ENCODE data around the gene CP. TPM values are rescaled to one million over a fixed set of nuclear protein-coding genes. Genes with fewer than 3 reads are reported as not detected.
"Not testable (repeated sequence)": the region's sequence is repeated elsewhere in the genome, so short reads cannot be mapped to it uniquely, and the experiment has no call there.

CP gene
- total RNA-seq, 2 donors from 2014 or later, result not detected

DNA sequence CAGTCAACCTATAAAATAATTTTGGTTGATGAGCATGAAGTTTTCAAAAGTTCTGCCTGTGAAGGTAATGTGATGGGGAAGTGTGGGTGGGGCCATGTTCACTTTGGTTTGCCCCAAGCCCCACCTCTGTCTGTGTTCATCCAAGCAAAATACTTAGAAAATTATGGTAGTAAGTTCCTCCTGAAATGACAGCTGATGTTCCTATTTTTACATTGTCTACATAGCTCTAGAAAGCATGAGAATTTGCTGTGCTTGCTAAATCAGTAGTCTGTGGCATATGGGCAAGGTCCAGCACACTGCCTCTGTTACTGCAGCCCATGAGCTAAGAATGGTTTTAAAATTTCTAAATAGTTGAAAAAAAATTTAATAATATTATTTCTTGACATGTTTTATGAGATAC is 21.9 kb upstream of the CP start:
- DNase-seq (ENCODE audit: low spot score), result no peak
- H3K4me3 Mint-ChIP-seq, result no peak overlapping the region
- ATAC-seq, result no peak

GRCh38 chr3:149239357-149239936 is 17.8 kb upstream of the CP start:
- Mint-ChIP-seq H3K4me1 (ENCODE audit: low read depth in 2 of 2) (peaks cover 0 to 4% of the 10 kb centered on the region in 2 donors), H3K27ac (no peak overlapping the region), H3K9me3 (no peaks in the 10 kb centered on the region), H3K4me3 (no peak overlapping the region), H3K36me3 (no peaks in the 10 kb centered on the region), H3K27me3 (peaks cover 2 to 7% of the 10 kb centered on the region in 2 donors)
- ATAC-seq (no peak), DNase-seq (ENCODE audit: low spot score) (no peak)

More for the DNA sequence above, 21.9 kb upstream of the CP start:
- Mint-ChIP-seq H3K9me3 (no peaks in the 10 kb centered on the region), H3K4me1 (ENCODE audit: low read depth in 2 of 2) (peaks cover 23 to 25% of the 10 kb centered on the region in 2 donors), H3K36me3 (no peaks in the 10 kb centered on the region), H3K27ac (no peak overlapping the region), H3K27me3 (no peaks in the 10 kb centered on the region)

GRCh38 chr3:149238268-149238667 is 16.6 kb upstream of the CP start:
- not testable (repeated sequence) for H3K36me3 Mint-ChIP-seq; H3K9me3 Mint-ChIP-seq; H3K27ac Mint-ChIP-seq; DNase-seq (ENCODE audit: low spot score); ATAC-seq; H3K4me1 Mint-ChIP-seq (ENCODE audit: low read depth in 2 of 2); H3K4me3 Mint-ChIP-seq; H3K27me3 Mint-ChIP-seq

GRCh38 chr3:149235599-149236424 is 14.2 kb upstream of the CP start:
- Mint-ChIP-seq H3K36me3 (no peaks in the 10 kb centered on the region), H3K27ac (peak overlapping the region in 1 of 2 donors; percentile 1), H3K4me3 (no peak overlapping the region), H3K4me1 (ENCODE audit: low read depth in 2 of 2) (peaks cover 0 to 3% of the 10 kb centered on the region in 2 donors), H3K27me3 (peaks cover 5 to 7% of the 10 kb centered on the region in 2 donors), H3K9me3 (peaks cover 3% of the 10 kb centered on the region)
- no peak for DNase-seq (ENCODE audit: low spot score)
- ATAC-seq, result no peak

DNA sequence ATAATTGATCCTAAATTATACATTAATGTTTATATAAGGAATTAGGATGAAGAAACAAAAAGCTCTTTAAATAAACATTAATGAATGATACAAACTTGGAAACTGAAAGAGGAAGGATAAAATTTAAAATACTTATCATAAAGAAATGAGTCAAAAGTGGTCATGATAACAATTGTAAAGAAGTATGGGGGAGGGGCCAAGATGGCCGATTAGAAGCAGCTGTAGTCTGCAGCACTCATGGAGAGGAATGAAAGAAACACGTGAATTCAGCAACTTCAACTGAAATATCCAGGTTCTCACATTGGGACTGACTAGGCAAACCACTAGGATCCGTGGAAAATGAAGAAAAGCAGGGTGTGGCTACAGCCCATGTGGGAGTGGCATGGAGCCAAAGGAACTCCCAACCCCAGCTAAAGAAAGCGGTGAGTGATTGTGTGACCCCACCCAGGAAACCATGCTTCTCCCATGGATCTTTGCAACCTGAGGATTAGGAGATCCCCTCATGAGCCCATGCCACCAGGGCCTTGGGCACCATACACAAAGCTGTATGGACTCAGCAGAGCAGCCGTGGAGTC is 13.1 kb upstream of the CP start:
- peaks cover 7 to 8% of the 10 kb centered on the region in 2 donors for H3K27me3 Mint-ChIP-seq
- H3K4me3 Mint-ChIP-seq, result no peak overlapping the region
- no peak overlapping the region for H3K27ac Mint-ChIP-seq
- peaks cover 3% of the 10 kb centered on the region for H3K9me3 Mint-ChIP-seq
- no peak for DNase-seq (ENCODE audit: low spot score)
- H3K4me1 Mint-ChIP-seq (ENCODE audit: low read depth in 2 of 2), result peaks cover 0 to 3% of the 10 kb centered on the region in 2 donors
- ATAC-seq, result no peak
- H3K36me3 Mint-ChIP-seq, result no peaks in the 10 kb centered on the region

GRCh38 chr3:149233323-149233722 is 11.7 kb upstream of the CP start:
- DNase-seq (ENCODE audit: low spot score), result no peak
- Mint-ChIP-seq H3K4me1 (ENCODE audit: low read depth in 2 of 2) (peaks cover 0 to 5% of the 10 kb centered on the region in 2 donors), H3K27me3 (peaks cover 7 to 8% of the 10 kb centered on the region in 2 donors), H3K27ac (peak overlapping the region in 1 of 2 donors; percentile 39), H3K4me3 (no peak overlapping the region), H3K36me3 (no peaks in the 10 kb centered on the region), H3K9me3 (peaks cover 3% of the 10 kb centered on the region)
- ATAC-seq, result no peak

- peaks cover 0 to 11% of the 10 kb centered on the region in 2 donors for H3K4me1 Mint-ChIP-seq (ENCODE audit: low read depth in 2 of 2)
- H3K9me3 Mint-ChIP-seq, result peaks cover 3% of the 10 kb centered on the region
- no peak overlapping the region for H3K4me3 Mint-ChIP-seq
- ATAC-seq (no peak), DNase-seq (ENCODE audit: low spot score) (no peak)
- H3K27me3 Mint-ChIP-seq, result peaks cover 0 to 8% of the 10 kb centered on the region in 2 donors
- H3K27ac Mint-ChIP-seq, result peak overlapping the region in 1 of 2 donors; percentile 39
- no peaks in the 10 kb centered on the region for H3K36me3 Mint-ChIP-seq
Observed at GRCh38 chr3:149231871-149232270, 10.2 kb upstream of the CP start.

GRCh38 chr3:149227591-149228268 is 6.1 kb upstream of the CP start:
- peaks cover under 1% of the 10 kb centered on the region for H3K9me3 Mint-ChIP-seq
- H3K4me3 Mint-ChIP-seq, result no peak overlapping the region
- no peak for ATAC-seq
- DNase-seq (ENCODE audit: low spot score), result no peak
- peaks cover 0 to 2% of the 10 kb centered on the region in 2 donors for H3K27me3 Mint-ChIP-seq
- no peaks in the 10 kb centered on the region for H3K36me3 Mint-ChIP-seq
- peaks cover 33 to 41% of the 10 kb centered on the region in 2 donors for H3K4me1 Mint-ChIP-seq (ENCODE audit: low read depth in 2 of 2)
- peak overlapping the region; percentile 53 to 97 for H3K27ac Mint-ChIP-seq

DNA sequence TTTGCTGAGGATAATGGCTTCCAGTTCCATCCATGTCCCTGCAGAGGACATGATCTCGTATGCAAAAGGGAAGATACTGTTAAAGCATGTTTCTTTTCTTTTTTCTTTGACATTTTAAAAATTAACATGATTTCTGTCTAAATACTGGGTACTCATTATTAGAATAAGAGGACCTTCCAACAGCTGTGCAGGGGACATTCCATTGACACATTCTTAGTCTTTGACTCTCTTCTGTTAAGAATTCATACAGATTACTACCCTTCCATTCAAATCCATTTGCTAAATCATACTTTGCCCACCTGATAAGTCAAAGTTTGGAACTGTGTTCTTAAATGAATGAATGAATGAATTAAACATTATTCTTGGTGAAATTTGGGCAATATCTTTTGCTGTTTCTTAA is 5.1 kb upstream of the CP start:
- no peak for ATAC-seq
- DNase-seq (ENCODE audit: low spot score), result no peak
- Mint-ChIP-seq H3K4me3 (peak overlapping the region; percentile 52), H3K27me3 (peaks cover 0 to 2% of the 10 kb centered on the region in 2 donors), H3K36me3 (no peaks in the 10 kb centered on the region), H3K27ac (peak overlapping the region; percentile 89 to 97), H3K4me1 (ENCODE audit: low read depth in 2 of 2) (peaks cover 33 to 38% of the 10 kb centered on the region in 2 donors), H3K9me3 (no peaks in the 10 kb centered on the region)

GRCh38 chr3:149224736-149225594 is 3.3 kb upstream of the CP start:
- DNase-seq (ENCODE audit: low spot score), result peak; percentile 88
- H3K4me3 Mint-ChIP-seq, result peak overlapping the region; percentile 73
- H3K4me1 Mint-ChIP-seq (ENCODE audit: low read depth in 2 of 2), result peaks cover 33 to 38% of the 10 kb centered on the region in 2 donors
- H3K27ac Mint-ChIP-seq, result peak overlapping the region; percentile 89 to 97
- no peaks in the 10 kb centered on the region for H3K9me3 Mint-ChIP-seq
- peak; percentile 96 to 98 for ATAC-seq
- H3K27me3 Mint-ChIP-seq, result no peaks in the 10 kb centered on the region
- no peaks in the 10 kb centered on the region for H3K36me3 Mint-ChIP-seq

- Mint-ChIP-seq H3K4me3 (peak overlapping the region; percentile 66), H3K27me3 (no peaks in the 10 kb centered on the region), H3K27ac (peak overlapping the region; percentile 89 to 97)
Observed at GRCh38 chr3:149223461-149223820, 1.8 kb upstream of the CP start.

GRCh38 chr3:149219380-149220121 is 2.1 kb downstream of the CP start:
- not testable (repeated sequence) for H3K27ac Mint-ChIP-seq; H3K27me3 Mint-ChIP-seq; H3K36me3 Mint-ChIP-seq; H3K9me3 Mint-ChIP-seq; H3K4me3 Mint-ChIP-seq; DNase-seq (ENCODE audit: low spot score); ATAC-seq
- H3K4me1 Mint-ChIP-seq (ENCODE audit: low read depth in 2 of 2), result peaks cover 11 to 12% of the 10 kb centered on the region in 2 donors

More at GRCh38 chr3:149223461-149223820, 1.8 kb upstream of the CP start:
- Mint-ChIP-seq H3K4me1 (ENCODE audit: low read depth in 2 of 2) (peaks cover 33 to 35% of the 10 kb centered on the region in 2 donors), H3K36me3 (no peaks in the 10 kb centered on the region), H3K9me3 (no peaks in the 10 kb centered on the region)
- ATAC-seq (no peak), DNase-seq (ENCODE audit: low spot score) (no peak)

Data from natural killer cell treated with Interleukin-12 subunit alpha and Interleukin-12 subunit beta and Interleukin-15 and Interleukin-18, amount 100 ng/mL, for 72 hours (primary cell).